GM19452 (cell line): ENCODE results near the gene NEK4.
"Not testable (repeated sequence)": the region's sequence is repeated elsewhere in the genome, so short reads cannot be mapped to it uniquely, and the experiment has no call there.

Source experiments
- ATAC-seq: cut with Tn5 transposase; IDR thresholded peaks from one replicate; pipeline ENCODE4 v1.9.1; 2021; ENCODE audit not compliant: unreplicated experiment

NEK4 gene

GRCh38 chr3:52678265-52679198 lies 92.2 kb downstream of the NEK4 start:
- ATAC-seq: no peak

- not testable (repeated sequence) for ATAC-seq
Observed at GRCh38 chr3:52676201-52676600, 94.5 kb downstream of the NEK4 start.

GRCh38 chr3:52671676-52672075 lies 99.1 kb downstream of the NEK4 start:
- no peak for ATAC-seq

- peak; percentile 81 for ATAC-seq
Observed at GRCh38 chr3:52670621-52671521, 99.9 kb downstream of the NEK4 start.

- no peak for ATAC-seq
Observed at GRCh38 chr3:52663098-52663497, 107.6 kb downstream of the NEK4 start.

GRCh38 chr3:52660046-52660445 lies 110.7 kb downstream of the NEK4 start:
- ATAC-seq: no peak
